ENCODE measurements around the gene ACBD4.

ACBD4 gene, protein sequence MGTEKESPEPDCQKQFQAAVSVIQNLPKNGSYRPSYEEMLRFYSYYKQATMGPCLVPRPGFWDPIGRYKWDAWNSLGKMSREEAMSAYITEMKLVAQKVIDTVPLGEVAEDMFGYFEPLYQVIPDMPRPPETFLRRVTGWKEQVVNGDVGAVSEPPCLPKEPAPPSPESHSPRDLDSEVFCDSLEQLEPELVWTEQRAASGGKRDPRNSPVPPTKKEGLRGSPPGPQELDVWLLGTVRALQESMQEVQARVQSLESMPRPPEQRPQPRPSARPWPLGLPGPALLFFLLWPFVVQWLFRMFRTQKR

DNA sequence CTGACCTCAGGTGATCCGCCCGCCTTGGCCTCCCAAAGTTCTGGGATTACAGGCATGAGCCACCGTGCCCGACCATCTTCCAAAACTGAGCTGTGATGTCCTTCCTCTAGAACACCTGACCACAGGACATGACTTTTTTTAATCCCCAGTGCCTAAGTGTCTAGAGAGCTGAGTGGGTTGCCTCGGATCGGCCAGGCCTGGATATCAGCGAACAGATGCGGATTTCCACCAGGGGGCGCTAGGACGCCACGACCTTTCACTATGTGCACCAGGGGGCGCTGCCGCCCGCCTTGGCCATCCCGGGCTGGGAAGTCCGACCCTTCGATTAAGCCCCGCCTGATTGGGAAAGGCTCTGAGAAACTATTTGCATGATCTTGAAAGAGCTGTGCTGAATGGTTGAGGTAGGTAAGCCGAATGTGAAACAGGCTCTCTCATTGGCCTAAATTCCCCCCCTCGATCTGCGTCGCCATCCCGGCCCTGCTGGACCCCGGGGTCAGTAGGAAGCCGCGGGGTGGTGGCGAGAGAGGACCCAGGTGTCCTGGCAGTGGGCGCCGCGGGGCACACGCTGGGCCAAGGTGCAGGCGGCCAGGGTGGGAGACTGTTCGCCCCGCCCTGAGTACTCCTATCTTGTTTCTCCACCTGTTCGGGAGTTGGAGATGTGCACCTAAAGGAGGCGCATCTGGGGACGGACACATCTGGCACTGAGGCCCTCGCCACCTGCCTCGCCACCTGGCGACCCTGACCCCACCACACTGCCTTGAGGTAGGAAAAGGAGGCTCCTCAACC lies at the start of gene ACBD4:
ACBD4 (plus strand) TSS at position 496 of the 786 bp plus-strand sequence. CDS start 458 bp downstream, outside the sequence.
- in situ Hi-C loops (cut with MboI; ENCODE audit: low sequenced_read_pairs) = no loop called here

DNA sequence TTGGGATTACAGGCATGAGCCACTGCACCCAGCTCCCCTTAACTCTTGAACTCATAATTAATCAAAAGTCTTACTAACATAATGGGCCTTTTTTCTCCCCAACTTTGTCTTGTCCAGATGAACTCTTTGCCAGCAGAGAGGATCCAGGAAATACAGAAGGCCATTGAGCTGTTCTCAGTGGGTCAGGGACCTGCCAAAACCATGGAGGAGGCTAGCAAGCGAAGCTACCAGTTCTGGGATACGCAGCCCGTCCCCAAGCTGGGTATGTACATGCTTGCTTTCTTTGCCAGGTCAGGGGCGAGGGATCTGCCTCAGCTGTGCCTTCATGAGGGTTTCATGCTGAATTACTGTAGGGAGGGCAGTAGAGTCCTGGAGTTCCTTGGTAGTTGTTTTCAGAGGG lies 49.1 kb upstream of the ACBD4 start:
- in situ Hi-C loops (cut with MboI; ENCODE audit: low sequenced_read_pairs) = no loop called here

DNA sequence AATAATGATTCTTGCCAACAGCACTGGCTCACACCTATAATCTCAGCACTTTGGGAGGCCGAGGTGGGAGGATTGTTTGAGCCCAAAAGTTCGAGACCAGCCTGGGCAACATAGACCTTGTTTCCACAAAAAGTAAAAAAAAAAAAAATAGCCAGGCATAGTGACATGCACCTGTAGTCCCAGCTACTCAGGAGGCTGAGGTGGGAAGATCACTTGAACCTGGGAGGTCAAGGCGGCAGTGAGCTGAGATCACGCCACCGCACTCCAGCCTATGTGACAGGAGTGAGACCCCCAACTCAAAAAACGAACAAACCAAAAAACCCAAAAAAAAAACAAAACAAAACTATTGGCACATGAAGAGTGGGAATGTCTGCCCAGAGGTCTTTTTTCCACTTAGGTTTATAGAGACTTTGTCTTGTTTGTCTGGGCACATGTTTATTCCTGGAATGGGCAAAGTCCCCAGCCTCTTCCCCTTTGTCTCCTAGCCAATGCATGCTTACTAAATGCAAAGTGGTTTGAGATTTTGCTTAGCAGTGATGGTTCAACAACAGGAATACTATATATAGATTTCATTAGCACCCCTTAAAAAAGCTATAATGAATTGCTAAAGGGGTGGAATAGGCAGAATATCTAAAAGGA lies 48.5 kb upstream of the ACBD4 start:
- in situ Hi-C loops (cut with MboI; ENCODE audit: low sequenced_read_pairs) = no loop called here

DNA sequence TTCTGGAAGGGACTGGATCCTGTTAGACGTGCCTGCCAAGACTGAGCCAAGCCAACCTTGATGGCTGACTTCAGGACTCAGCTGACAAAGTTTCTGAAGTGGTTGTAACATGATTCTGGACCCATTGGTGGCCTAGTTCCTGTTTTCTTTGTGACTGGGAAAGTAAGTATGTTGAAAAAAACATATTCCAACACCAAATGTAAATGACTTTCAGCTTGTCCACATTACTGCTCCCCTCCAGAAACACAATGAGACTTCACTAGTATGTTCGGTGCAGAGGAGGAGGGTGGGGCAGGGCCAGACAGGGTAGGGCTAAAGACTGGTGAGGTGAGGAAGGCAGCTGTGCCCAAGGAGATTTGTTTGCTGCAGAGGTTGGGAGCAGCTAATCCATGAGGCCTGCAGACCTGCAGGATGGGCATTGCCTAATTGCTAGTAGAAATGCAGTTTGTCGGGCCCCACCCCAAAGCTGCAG lies 47.9 kb upstream of the ACBD4 start:
- in situ Hi-C loops (cut with MboI; ENCODE audit: low sequenced_read_pairs) = no loop called here

DNA sequence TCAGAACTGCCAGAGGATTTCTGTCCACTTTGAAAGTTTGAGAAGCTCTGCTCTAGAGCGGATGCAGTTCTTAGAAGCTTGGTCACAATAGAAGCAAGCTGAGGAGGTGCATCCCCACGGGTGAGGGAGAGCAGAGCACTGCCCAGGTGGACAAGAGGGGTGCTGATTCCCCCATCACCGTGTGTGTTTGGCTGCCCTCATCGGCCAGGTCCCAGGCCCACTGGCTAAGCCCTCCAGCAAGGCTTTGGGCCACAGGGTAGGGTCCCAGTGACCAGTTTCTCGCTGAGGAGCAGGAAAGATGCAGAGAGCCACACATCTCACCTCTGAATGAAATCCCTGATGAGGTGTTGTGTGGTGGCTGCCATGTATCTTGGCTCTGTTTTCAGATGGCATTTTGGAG lies 47.5 kb upstream of the ACBD4 start:
- in situ Hi-C loops (cut with MboI; ENCODE audit: low sequenced_read_pairs) = no loop called here

DNA sequence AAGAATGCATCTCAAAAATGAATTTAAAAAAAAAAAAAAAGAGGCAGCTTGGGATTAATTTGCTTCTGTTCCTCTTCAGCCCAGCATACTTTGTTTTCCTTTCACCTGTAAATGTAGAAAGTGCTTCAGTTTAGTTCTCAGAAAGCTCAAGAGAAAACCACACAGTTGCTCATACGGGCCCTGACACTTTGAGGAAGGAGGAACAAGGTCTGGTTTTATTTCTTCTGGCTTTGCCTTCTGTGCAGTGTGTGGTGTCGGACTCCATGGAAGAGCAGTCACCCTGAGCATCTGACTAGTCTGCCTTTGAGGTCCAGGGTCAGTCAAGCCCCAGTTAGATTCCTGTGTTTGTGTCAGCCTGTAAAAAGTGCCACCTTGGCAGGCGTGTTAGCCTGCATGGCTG lies 46.7 kb upstream of the ACBD4 start:
- in situ Hi-C loops (cut with MboI; ENCODE audit: low sequenced_read_pairs) = no loop called here

DNA sequence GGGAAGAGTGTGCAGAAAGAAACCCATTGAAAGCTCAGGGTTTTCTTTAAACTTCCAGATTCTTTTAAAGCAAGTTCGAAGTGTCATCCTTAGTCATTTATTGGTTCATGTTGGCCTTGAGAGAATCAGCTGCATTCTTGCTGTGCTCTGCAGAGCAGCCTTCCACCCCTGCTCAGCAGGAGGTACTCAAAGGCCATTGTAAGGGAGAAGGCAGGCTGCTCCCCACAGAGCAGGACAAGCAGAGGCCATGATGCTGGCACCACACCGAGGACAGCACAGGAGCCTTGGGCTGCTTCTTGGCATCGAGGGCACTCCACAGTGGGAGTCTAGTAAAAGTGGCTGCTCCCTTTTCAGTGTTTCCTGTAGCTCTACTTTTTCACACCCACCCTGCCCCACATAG lies 44.8 kb upstream of the ACBD4 start:
- in situ Hi-C loops (cut with MboI; ENCODE audit: low sequenced_read_pairs) = loop anchor here (10.0 kb wide), 1 partner anchor 166 kb away; no protein-coding TSS in a partner anchor

DNA sequence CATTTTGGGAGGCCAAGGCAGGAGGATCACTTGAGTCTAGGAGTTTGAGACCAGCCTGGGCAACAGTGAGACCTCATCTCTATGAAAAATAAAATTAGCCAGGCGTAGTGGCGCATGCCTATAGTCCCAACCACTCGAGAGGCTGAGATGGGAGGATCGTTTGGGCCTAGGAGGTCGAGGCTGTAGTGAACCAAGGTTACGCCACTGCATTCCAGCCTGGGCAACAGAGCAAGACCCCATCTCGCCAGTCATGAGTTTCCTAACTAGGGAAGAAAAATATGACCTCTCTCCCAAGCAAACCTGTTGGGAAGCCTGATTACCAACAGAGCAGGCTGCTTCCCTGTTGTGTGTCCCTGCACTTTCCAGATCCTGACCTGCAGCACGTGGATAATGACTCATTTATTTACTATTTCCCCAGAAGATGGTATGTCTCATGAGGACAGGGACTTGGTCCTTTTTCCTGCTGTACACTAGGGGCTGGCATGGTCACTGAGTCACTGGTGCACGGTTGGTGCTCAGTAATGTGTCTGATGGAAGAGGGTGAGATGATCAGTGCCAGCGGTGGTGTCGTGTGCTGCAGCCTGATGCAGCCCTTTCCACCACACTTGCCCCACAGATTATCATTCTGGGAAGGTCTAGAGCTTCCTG lies 43.6 kb upstream of the ACBD4 start:
- in situ Hi-C loops (cut with MboI; ENCODE audit: low sequenced_read_pairs) = loop anchor here (10.0 kb wide), 1 partner anchor 167 kb away; no protein-coding TSS in a partner anchor

DNA sequence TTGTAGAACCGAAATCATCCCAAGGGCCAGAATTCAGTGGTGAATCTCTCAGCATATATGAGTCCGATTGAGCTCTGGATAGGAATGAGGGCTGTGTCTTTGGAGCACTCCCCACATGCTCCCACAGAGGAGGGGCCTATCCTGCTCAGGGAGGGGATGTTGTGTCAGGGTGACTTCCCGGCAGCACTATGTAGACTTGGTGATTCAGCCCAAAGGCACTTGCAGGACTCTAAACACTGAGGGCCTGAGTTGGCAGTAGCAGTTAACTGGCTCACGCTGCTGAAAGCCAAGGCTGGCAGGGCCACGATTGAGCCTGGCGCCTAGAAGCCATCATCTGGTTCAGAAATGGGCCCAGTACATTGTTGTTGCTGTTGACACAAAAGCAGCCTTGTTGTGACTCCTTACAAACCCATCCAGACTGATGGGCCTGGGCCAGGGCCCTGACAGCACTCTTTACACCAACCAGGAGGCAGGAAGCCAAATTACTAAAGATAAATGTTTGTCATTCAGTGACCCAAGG lies 42.5 kb upstream of the ACBD4 start:
- in situ Hi-C loops (cut with MboI; ENCODE audit: low sequenced_read_pairs) = loop anchor here (10.0 kb wide), 1 partner anchor 168 kb away; no protein-coding TSS in a partner anchor

DNA sequence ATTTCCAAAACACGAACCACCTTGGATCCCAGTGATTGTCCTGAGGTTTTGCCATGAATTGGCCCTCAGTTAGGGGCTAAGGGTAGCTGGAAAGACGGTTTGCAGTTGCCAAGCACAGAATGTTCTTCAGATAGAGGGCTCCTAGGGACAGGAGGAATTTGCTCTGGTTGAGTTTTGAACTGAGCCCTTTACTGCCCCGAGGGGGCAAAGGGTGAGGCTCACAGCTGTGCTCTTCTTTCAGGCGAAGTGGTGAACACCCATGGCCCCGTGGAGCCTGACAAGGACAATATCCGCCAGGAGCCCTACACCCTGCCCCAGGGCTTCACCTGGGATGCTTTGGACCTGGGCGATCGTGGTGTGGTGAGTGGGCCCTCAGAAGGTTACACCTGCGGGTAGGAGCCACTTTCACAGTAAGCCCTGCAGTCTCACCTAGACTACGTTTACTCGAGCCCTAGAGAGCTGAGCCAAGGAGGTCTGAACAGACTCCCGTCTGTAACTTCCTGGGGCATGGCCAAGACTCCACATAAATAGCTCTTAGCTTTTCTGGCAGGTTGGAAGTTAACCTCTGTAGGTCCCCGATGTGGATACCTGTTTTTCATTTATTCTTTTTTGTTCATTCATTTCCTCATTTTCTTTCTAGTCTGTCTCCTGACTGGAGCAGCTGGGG lies 41.9 kb upstream of the ACBD4 start:
- in situ Hi-C loops (cut with MboI; ENCODE audit: low sequenced_read_pairs) = loop anchor here (10.0 kb wide), 1 partner anchor 169 kb away; no protein-coding TSS in a partner anchor

DNA sequence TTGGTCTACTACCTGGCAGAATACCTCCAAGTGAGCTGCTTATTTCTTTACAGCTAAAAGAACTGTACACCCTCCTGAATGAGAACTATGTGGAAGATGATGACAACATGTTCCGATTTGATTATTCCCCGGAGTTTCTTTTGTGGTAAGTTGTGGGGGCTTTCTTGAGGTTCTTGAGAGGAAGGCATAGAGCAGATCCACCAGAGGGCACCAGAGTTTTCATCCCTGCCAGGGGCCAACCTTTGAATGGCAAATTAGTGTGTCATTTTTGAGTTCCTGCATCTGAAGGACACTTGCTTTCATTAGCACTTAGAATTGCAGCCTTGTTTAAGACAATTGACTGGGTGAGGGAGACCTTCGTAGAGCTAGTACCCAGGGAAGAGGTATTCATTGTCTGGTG lies 39.3 kb upstream of the ACBD4 start:
- in situ Hi-C loops (cut with MboI; ENCODE audit: low sequenced_read_pairs) = loop anchor here (10.0 kb wide), 1 partner anchor 171 kb away; no protein-coding TSS in a partner anchor

DNA sequence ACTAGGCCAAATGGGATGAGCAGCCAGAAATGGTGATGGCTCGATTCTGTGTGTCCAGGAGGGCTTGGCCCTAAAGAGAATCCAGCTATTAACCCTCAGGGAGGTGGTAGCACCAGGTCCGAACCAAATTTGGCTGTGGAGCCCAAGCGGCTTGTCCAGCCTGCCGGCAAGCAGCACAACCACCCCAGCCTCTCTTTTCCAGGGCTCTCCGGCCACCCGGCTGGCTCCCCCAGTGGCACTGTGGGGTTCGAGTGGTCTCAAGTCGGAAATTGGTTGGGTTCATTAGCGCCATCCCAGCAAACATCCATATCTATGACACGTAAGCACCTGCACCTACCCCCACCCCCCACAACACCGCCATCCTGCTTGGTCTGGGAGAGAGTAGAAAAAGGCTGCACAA lies 38.6 kb upstream of the ACBD4 start:
- in situ Hi-C loops (cut with MboI; ENCODE audit: low sequenced_read_pairs) = loop anchor here (10.0 kb wide), 1 partner anchor 172 kb away; no protein-coding TSS in a partner anchor

DNA sequence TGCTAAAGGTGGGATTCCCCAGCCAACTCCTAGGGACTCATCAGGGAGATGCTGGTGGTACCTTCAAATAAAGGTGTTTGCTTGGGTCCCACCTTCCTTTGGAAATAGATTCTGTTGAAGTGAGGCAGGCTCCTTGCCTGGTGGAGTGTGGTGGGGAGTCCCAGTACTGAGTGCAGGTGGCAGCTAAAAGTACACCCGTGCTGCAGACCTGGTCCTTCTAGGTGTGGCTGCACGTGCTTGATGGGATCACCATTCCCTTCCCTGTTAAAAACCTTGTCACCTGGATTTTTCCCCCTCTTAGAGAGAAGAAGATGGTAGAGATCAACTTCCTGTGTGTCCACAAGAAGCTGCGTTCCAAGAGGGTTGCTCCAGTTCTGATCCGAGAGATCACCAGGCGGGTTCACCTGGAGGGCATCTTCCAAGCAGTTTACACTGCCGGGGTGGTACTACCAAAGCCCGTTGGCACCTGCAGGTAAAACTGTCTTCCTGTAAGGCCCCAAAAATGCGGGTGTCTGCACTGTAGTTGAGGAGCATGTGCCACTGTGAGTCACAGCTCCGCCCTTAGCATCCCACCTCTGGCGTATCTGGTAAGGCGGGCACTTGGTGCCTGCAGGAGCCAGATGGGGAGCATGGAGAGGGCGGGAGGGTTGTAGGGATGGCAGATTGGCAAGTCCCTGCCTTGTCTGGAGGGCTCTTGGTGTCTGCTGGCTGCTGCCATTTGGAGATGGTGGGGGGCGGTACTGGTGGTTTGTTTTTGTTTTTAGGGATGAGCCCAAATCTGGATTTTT lies 37.2 kb upstream of the ACBD4 start:
- in situ Hi-C loops (cut with MboI; ENCODE audit: low sequenced_read_pairs) = loop anchor here (10.0 kb wide), 1 partner anchor 173 kb away; no protein-coding TSS in a partner anchor

DNA sequence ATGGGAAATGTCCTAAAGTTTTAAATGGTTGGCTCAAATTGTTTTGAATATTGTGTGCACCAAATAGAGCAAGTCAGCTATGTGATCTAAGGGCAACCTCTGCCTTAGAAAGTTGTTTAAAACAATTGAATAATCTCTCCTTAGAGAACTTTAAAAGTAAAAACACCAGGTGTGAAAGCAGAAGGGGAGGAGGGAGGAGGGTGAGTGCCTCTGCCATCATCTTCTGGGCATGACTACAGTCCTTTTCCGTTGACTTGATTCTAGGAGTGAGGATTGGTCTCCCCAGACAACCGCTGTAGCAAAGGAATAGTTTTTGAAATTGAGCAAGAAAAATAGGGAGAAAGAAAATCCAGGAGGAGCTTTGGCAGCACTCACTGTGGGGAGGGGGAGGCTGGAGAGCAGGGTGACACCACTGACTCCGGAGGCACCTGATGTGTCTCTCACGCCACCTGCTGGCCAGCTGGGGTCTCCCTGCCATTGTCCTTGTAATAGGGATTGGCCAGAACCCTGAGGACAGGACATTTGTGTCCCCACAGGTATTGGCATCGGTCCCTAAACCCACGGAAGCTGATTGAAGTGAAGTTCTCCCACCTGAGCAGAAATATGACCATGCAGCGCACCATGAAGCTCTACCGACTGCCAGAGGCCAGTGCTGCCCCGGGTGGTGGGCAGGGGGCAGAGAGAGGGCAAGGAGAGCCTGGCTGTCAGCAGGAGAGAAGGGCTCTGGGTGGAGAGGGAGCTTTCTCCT lies 36.4 kb upstream of the ACBD4 start:
- in situ Hi-C loops (cut with MboI; ENCODE audit: low sequenced_read_pairs) = loop anchor here (10.0 kb wide), 1 partner anchor 174 kb away; no protein-coding TSS in a partner anchor

DNA sequence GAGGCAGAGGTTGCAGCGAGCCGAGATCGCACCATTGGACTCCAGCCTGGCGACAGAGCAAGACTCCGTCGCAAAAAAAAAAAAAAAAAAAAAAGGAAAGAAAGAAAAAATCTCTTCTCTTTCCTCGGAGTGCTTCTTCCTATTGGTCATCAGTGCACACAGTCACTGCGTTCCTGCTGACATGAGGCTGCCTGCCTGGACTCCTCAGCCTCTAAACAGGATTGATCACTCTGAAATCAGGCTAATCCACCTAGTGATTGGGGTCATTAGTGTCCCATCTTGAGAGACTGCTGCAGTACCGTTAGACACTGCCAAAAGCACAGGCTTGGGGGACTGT lies 34.0 kb upstream of the ACBD4 start:
- in situ Hi-C loops (cut with MboI; ENCODE audit: low sequenced_read_pairs) = no loop called here

DNA sequence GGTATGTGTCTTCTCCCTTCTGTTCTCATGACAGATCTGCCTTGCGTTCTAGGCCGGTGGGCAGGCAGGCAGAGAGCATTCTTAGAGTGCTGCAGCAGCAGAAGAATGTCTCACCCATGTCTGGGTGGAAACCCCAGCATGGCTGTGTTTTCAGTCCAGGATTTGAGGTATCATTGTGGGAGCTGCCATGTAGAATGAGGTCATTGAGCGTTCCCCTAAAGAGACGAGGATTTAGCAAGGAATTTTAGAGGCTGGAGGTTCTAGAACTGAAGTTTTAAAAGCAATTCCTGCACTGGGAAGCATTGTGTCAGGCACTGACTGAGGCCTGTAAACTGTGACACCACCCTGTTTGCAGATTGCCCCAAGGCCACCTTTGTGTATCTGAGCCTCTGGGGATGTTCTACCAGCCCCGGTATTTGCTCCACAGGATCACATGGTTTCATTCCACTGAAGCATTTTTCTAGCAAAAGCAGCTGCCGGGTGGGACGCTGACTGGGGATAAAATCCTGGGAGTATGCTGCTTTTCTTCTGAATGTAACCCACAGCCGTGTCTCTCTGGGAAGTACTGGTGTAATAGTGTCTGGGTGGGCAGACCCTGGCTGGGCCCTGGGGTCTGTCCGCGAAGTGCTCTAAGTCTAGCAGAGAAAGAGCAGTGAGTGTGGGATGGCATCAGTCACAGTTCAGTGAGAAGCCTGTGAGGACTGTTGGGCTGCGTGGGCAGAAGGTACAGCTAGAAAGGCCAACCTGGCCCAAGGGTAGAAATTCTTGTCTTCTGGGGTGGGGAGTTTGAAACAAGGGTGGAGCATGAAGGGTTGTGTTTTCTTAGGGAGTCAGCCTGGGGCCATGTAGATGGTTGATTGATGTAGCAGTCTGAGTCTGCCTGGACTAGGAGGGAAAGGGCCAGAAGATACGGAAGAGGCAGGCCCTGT lies 33.3 kb upstream of the ACBD4 start:
- in situ Hi-C loops (cut with MboI; ENCODE audit: low sequenced_read_pairs) = no loop called here

DNA sequence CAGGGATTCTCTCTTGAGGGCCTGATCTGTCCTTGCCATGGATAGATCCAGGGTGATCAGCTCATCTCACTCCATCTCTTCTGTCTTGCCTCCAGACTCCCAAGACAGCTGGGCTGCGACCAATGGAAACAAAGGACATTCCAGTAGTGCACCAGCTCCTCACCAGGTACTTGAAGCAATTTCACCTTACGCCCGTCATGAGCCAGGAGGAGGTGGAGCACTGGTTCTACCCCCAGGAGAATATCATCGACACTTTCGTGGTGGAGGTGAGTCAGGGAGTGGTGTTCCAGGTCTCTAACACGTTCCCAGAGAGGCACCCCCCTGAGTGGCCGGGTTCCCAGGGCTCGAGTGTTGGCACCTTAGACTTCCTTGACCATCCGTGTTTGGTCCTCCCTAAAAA lies 32.6 kb upstream of the ACBD4 start:
- in situ Hi-C loops (cut with MboI; ENCODE audit: low sequenced_read_pairs) = no loop called here

All from HL-60/S4 treated with retinoic acid at 250 ng/mL for 4 days and 3 days (cell line).